ENCODE results near the gene PTPRG.
"Not testable (repeated sequence)": the region's sequence is repeated elsewhere in the genome, so short reads cannot be mapped to it uniquely, and the experiment has no call there.

Gene PTPRG

DNA sequence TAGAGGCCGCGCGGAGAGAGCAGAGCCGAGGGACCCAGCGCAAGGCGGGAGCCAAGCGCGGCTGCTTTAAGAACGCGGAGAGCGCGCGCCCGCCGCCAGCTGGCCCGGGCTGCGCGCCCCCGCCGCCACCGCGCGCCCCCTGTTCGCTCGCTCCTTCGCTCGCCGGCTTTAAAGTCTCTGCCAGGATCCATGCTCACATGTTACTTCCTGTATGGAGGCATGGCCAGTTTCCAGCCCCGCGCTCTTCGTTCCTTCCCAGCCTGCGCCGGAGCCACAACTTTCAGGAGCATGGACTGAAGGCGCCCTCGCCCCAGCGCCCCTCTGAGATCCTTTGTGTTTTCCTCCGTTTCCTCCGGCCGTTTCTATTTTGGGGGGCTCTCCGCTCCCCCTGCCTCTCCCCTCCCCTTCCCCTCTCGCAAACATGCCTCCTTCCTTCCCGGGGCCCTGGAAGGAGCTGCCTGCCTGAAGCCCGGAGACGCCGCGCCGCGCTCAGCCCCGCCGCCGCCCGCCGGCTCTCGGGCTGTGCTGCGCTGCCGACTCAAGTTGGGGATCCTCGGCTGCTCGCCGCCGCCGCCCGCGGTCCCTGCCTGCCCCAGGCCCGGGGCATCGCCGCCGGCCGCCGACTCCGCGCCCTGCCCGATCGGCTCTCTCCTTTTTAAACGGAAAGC lies at the start of gene PTPRG:
Gene PTPRG (plus strand): TSS at position 198 of the 668 bp plus-strand sequence. CDS start 717 bp downstream, outside the sequence.
- no peak for DNase-seq (ENCODE audit: low spot score)

- no peak for DNase-seq (ENCODE audit: low spot score)
Measured at GRCh38 chr3:61518590-61518989, 42.8 kb upstream of the PTPRG start.

- no peak for DNase-seq (ENCODE audit: low spot score)
Measured at GRCh38 chr3:61520966-61521628, 40.3 kb upstream of the PTPRG start.

DNA sequence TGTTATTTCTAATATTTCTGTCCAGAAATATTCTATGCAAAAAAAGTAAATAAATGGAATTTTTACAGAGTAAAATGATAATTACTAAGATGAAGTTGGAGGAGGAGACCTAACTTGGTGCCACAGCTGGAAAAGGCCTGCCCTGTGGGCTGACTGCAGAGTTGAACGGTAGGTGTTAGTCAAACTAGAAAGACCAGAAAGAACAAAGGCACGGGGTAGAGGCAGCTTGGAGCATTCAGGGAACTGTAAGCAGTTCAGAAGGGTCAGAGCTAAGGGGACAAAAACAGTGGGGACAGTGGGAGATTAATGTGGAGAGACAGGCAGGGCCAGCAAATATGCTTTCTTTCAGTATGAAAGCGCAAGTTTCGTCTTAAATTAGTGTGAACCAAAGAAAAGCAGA lies 39.3 kb upstream of the PTPRG start:
- DNase-seq (ENCODE audit: low spot score), result no peak

DNA sequence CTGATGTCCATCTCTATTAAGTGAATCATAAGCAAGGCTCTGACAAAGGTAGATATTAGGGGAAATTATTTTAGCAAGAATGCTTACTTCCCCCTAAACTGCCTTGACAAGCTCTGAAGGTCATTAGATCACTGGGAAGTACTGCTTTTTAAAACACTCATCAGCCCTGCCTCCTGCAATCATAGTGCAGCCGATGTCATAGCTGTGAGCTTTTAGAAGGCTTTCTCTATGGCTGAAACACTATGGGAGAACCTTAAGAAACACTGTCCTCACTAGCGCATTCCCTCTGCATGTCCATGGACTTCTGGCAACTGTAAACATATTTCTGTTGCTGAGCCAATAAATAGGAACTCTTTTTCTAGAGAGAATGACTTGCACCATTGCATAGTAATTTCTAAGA lies 38.7 kb upstream of the PTPRG start:
- DNase-seq (ENCODE audit: low spot score), result no peak

- DNase-seq (ENCODE audit: low spot score), result no peak
Measured at GRCh38 chr3:61524933-61525332, 36.4 kb upstream of the PTPRG start.

DNA sequence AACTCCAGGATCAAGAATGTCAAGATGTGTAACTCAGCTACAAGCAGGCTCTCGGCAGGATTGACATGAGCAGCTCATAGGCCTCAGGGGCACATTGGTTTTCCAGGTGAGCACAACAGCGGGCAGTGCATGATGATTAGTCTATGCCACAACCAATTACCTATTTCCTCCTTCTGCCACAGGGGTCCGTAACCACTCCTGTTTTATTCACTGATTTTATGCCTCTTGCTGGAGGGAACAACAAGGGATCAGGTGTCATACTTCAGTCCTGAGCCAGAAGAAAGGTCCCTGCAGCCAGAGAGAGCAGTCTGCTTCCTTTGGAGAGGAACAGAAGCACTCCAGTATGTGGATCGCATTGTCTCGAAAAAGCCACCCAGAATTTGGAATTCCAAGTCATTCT lies 35.1 kb upstream of the PTPRG start:
- DNase-seq (ENCODE audit: low spot score), result no peak

DNA sequence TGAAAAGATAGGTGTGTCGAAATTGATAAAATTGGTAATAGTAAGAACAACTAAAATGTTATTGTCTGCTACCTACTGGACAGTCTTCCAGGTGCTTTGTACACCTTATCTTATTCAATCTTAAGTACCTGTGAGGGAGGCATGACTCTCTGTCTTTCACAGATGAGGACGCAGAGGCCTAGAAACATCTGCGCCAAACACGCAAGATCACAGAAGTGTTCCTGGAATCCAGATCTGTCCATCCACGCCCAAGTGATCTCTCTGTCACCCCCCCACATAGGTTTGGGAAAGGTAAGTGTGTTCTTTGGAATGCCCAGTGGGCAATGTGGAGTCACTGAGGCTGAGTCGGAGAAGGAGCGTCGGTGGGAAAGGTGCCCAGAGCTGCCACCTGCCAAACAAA lies 34.4 kb upstream of the PTPRG start:
- DNase-seq (ENCODE audit: low spot score), result no peak

DNA sequence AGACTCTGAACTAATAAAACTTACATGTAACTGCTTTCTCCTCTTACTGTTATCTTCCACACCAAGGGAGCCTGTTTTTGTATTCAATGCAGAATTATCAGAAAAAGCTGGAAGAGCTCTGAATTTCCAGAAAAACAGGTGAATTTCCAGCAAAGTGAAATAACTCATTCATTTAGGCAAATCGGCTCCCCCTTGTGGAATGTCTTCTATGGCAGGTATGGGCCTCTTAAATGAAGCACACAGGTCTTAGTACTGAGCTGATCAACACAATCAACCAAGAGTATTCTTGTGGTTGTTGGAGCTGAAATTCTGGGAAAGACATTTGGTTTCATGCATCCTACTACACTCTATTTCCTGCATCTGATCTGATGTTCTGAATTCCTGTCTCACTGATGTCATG lies 31.0 kb upstream of the PTPRG start:
- no peak for DNase-seq (ENCODE audit: low spot score)

GRCh38 chr3:61531528-61531927 lies 29.8 kb upstream of the PTPRG start:
- no peak for DNase-seq (ENCODE audit: low spot score)

- no peak for DNase-seq (ENCODE audit: low spot score)
Measured at GRCh38 chr3:61532739-61533500, 28.5 kb upstream of the PTPRG start.

GRCh38 chr3:61535826-61536225 lies 25.5 kb upstream of the PTPRG start:
- no peak for DNase-seq (ENCODE audit: low spot score)

DNA sequence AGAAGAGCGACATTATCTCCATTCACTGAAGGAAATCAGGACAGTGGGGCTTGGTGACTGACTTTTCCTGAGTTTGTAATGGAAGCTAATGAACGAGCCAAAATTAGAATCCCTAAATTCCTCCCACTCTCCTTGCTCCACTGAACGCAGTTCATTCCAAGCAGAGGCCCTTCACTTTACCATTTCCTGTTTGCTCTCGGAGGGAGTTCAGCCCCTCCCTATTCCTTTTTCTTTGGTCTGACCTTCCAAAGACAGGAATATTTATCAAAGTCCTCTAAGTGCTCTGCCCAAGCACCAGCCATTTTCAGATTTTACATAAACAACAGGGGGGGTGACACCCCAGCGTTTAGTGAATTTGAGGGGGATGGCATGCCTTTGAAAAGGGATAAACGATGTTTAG lies 24.0 kb upstream of the PTPRG start:
- no peak for DNase-seq (ENCODE audit: low spot score)

DNA sequence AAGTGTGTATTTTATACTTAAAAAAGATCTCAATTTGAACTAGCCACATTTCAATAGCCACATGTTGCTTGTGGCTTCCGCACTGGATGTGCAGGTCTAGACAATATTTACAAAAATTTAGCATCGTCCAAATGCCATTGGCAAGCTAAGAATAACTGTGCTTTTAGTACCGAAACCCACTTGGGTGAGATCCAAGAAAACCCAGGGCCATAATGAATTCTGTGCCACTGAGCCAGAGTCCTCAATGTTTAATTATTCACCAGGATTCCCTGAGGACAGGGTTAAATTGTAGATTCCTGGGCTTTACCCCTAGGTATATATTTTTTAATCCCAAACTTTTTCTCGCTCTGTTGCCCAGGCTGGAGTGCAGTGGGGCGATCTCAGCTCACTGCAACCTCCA lies 22.9 kb upstream of the PTPRG start:
- DNase-seq (ENCODE audit: low spot score), result no peak

DNA sequence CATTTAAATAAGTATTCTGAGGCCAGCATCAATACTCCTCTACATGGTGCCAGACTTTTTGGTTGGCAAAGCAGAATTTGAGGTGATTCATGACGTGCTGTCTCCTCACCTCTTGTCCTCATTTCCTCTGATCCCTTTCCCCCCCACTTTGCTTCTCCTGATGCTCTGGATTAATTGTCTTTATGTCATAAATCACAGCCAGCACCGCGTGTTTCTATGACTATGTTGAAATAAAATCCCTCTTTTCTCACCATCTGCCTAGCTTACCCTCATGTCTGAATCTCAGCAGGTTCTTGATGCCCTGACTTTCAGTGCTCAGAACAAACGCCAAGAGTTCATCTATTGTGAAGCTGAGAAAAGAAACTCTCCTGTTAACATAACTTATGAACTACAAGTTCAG lies 19.7 kb upstream of the PTPRG start:
- no peak for DNase-seq (ENCODE audit: low spot score)

- no peak for DNase-seq (ENCODE audit: low spot score)
Measured at GRCh38 chr3:61545716-61546115, 15.7 kb upstream of the PTPRG start.

GRCh38 chr3:61547625-61548024 lies 13.7 kb upstream of the PTPRG start:
- no peak for DNase-seq (ENCODE audit: low spot score)

DNA sequence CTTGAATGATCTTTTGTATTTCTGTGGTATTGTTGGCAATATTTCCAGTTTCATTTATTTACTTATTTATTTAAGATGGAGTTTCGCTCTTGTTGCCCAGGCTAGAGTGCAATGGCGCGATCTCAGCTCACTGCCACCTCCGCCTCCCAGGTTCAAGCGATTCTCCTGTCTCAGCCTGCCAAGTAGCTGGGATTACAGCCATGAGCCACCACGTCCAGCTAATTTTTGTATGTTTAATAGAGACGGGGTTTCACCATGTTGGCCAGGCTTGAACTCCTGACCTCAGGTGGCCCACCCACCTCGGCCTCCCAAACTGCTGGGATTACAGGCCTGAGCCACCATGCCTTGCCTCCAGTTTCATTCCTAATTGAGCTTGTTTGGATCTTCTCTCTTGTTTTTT lies 8.7 kb upstream of the PTPRG start:
- not testable (repeated sequence) for DNase-seq (ENCODE audit: low spot score)

- DNase-seq (ENCODE audit: low spot score), result no peak
Measured at GRCh38 chr3:61559136-61559731, 2.1 kb upstream of the PTPRG start.

DNA sequence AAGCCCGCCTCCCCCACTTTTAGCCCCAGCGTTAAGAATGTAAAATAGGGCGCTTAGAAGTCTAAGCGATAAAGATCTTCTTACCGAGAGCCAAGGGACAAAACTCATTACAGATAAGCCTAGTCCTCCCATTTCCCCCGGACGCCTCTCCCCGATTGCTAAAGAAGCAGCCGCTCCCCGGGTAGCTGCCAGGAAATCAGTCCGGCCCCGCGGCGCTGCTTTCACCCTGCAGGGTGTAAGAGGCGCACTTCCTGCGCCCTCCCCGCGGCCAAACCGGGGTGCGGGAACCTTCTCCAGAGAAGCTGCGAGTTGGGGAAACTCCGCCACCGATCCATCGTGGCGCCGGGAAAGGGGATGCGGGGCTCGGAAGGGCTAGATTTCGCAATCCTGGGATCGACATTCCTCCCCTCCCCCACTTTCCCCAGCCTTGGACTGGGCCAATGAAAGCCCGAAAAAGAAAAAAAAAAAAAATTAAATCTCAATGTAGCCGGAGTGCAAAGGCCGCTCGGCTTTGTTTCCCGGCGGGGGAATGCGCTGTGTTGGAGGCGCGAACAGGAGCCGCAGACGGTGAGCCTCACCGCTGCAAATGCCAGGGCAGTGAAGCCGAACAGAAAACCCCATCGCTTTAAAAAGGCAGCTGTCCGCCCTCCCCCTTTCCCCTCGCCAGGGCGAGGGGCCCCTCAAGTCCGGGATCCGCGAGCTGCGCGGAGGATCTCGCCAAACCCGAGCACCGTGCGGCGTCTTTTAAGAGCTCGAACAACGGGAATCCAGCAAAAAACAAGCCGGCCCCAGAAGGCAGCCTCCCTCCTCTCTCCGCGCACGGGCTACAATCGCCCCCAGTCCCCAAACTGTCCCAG lies 626 bp upstream of the PTPRG start:
- DNase-seq (ENCODE audit: low spot score), result no peak

DNA sequence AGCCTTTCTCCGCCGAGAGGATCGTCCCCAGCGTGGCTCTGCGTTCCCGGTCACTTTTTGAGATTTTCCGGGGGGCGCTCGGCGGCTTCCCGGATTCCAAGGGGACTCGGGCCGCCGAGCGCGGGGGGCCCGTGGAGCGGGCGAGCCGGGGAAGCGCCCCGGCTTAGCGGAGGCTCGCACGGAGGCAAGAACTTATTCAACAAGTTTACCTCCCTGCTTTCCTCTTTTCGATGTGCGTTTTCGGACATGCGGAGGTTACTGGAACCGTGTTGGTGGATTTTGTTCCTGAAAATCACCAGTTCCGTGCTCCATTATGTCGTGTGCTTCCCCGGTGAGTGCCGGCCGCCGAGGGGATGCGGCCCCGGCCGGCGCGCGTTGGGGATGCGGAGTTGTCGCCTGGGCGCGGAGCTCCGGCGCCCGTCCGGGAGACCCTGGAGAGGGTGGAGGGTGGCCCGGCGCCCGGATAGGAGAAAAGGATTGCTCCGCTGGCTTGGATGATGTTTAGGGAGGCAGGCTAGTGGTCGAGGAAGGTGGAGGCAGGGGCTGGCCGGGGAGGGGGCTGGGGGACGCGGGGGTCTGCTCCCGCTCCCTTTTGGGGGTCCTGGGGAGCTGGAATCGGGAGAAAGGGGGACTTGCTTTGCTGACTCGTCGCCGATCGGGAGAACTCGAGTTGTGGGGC lies 810 bp downstream of the PTPRG start:
- DNase-seq (ENCODE audit: low spot score), result no peak

All from CD4-positive, alpha-beta T cell treated with Interleukin-2 at 100 ng/mL for 4 hours (primary cell).